Measurements from ENCODE around the gene UBE2D1.

UBE2D1 gene

DNA sequence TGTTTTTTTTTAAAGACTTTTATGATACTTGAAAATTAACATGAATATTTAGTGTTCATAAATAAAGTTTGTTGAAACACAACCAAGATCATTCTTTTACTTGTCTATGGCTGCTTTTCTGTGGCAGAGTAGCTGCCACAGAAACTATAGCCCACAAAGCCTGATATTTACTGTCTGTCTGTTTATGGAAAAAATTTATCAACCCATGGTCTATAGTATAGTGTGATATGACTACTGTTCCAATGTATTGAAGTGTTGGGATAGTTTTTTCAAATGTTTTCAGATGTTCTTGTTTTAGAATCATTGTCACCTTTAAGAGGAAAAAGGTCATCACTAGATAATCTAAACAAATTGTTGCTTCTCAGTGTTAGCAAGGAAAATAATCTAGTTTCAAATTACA, 61.3 kb downstream of the UBE2D1 start:
- H3K27ac ChIP-seq (ENCODE audit: poor library complexity, severe bottlenecking) = no peak overlapping the region
- DNase-seq (ENCODE audit: low spot score) (no peak), ATAC-seq (ENCODE audit: low read depth) (no peak)
- peaks cover 68% of the 10 kb centered on the region for H3K36me3 ChIP-seq (ENCODE audit: low read depth)
- H3K9me3 ChIP-seq (ENCODE audit: severe bottlenecking) = peaks cover 3% of the 10 kb centered on the region
- H3K27me3 ChIP-seq (ENCODE audit: insufficient read depth, poor library complexity, severe bottlenecking) = no peaks in the 10 kb centered on the region
- TF ChIP-seq, protein P1, sequence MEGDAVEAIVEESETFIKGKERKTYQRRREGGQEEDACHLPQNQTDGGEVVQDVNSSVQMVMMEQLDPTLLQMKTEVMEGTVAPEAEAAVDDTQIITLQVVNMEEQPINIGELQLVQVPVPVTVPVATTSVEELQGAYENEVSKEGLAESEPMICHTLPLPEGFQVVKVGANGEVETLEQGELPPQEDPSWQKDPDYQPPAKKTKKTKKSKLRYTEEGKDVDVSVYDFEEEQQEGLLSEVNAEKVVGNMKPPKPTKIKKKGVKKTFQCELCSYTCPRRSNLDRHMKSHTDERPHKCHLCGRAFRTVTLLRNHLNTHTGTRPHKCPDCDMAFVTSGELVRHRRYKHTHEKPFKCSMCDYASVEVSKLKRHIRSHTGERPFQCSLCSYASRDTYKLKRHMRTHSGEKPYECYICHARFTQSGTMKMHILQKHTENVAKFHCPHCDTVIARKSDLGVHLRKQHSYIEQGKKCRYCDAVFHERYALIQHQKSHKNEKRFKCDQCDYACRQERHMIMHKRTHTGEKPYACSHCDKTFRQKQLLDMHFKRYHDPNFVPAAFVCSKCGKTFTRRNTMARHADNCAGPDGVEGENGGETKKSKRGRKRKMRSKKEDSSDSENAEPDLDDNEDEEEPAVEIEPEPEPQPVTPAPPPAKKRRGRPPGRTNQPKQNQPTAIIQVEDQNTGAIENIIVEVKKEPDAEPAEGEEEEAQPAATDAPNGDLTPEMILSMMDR (IDR thresholded peaks at IDR 0.05; ENCODE audit: poor library complexity, severe bottlenecking) = no peak
- peaks cover 14% of the 10 kb centered on the region for H3K4me1 ChIP-seq (ENCODE audit: insufficient read depth, poor library complexity, severe bottlenecking)
- H3K4me3 ChIP-seq (ENCODE audit: severe bottlenecking) = no peak overlapping the region

DNA sequence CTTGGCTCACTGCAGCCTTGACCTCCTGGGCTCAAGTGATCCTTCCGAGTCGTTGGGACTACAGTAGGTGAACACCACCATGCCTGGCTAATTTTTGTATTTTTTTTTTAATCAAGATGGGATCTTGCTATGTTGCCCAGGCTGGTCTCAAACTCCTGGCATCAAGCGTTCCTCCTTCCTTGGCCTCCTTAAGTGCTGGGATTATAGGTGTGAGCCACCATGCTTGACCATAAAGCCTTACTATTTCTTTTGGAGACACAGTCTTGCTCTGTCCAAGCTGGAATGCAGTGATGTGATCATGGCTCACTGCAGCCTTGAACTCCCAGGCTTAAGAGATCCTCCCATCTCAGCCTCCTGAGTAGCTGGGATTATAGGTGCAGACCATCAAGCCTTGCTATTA, 63.0 kb downstream of the UBE2D1 start:
- no peak overlapping the region for H3K27ac ChIP-seq (ENCODE audit: poor library complexity, severe bottlenecking)
- no peak for DNase-seq (ENCODE audit: low spot score)
- ATAC-seq (ENCODE audit: low read depth) = no peak
- H3K9me3 ChIP-seq (ENCODE audit: severe bottlenecking) = peaks cover 3% of the 10 kb centered on the region
- no peak overlapping the region for H3K4me3 ChIP-seq (ENCODE audit: severe bottlenecking)
- peaks cover 14% of the 10 kb centered on the region for H3K4me1 ChIP-seq (ENCODE audit: insufficient read depth, poor library complexity, severe bottlenecking)
- H3K36me3 ChIP-seq (ENCODE audit: low read depth) = peaks cover 52% of the 10 kb centered on the region
- TF ChIP-seq, protein P1 (IDR thresholded peaks at IDR 0.05; ENCODE audit: poor library complexity, severe bottlenecking) = no peak
- no peaks in the 10 kb centered on the region for H3K27me3 ChIP-seq (ENCODE audit: insufficient read depth, poor library complexity, severe bottlenecking)

DNA sequence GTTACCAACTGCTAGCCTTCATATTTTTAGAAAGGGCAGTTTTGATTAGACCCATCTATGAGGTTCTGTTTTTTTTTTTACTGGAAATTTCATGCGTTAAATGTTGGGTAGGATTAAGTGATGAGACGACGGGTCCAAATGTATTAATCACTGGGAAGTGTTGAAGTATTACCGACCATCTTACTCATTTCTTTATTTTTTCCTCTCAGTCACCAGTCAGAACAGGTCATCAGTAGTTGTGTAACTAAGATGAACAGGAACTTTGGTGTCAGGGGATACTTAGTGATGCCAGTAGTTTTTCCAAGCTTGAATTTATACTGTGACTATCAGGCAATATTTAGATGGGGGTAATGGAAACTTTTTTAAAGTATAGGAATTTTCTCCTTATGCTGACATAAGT, 64.6 kb downstream of the UBE2D1 start:
- Histone ChIP-seq H3K27ac (ENCODE audit: poor library complexity, severe bottlenecking) (peak overlapping the region; percentile 22), H3K27me3 (ENCODE audit: insufficient read depth, poor library complexity, severe bottlenecking) (no peaks in the 10 kb centered on the region), H3K9me3 (ENCODE audit: severe bottlenecking) (peaks cover 3% of the 10 kb centered on the region), H3K4me3 (ENCODE audit: severe bottlenecking) (no peak overlapping the region), H3K36me3 (ENCODE audit: low read depth) (peaks cover 36% of the 10 kb centered on the region), H3K4me1 (ENCODE audit: insufficient read depth, poor library complexity, severe bottlenecking) (peaks cover 14% of the 10 kb centered on the region)
- TF ChIP-seq, protein P1 (IDR thresholded peaks at IDR 0.05; ENCODE audit: poor library complexity, severe bottlenecking) = no peak
- DNase-seq (ENCODE audit: low spot score) = no peak
- ATAC-seq (ENCODE audit: low read depth) = peak; percentile 86

DNA sequence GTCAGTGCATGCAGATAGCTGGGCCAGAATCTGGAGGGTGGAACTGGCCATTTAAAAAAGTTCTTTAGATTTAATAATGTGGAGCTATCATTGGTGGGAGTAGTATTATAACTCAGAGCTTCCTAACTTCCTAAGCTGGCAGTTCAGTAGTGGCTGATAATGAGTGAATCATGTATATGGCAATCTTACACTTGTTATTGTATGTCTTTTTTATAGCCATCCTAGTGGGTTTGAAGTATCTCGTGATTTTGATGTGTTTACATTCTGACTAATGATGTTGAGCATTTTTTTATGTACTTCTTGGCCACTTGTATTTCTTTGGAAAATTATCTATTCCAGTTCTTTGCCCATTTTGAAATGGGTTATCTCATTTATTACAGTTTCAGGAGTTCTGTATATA, 65.8 kb downstream of the UBE2D1 start:
- Histone ChIP-seq H3K36me3 (ENCODE audit: low read depth) (peaks cover 24% of the 10 kb centered on the region), H3K4me3 (ENCODE audit: severe bottlenecking) (no peak overlapping the region), H3K9me3 (ENCODE audit: severe bottlenecking) (peaks cover 3% of the 10 kb centered on the region), H3K27me3 (ENCODE audit: insufficient read depth, poor library complexity, severe bottlenecking) (no peaks in the 10 kb centered on the region), H3K27ac (ENCODE audit: poor library complexity, severe bottlenecking) (no peak overlapping the region), H3K4me1 (ENCODE audit: insufficient read depth, poor library complexity, severe bottlenecking) (peaks cover 14% of the 10 kb centered on the region)
- ATAC-seq (ENCODE audit: low read depth) (peak; percentile 54), DNase-seq (ENCODE audit: low spot score) (no peak)
- TF ChIP-seq, protein P1 (IDR thresholded peaks at IDR 0.05; ENCODE audit: poor library complexity, severe bottlenecking) = no peak

DNA sequence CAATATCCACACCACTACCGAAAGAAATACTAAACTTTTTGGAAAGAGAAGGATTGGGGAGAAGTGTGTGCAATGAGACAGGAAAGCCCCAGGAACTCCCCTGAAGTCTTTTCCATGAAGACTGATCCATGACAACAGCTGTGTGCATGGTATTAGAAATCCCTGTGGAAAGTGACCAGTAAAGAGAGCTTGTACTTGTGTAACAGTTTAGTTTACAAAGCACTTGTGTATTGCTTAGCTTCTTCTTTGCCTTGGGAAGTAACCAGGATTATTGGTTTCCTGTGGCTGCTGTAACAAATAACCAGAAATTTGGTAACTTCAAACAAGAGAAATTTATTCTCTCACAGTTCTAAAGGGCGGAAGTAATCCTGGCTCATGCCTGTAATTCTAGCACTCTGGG, 69.2 kb downstream of the UBE2D1 start:
- no peak for ATAC-seq (ENCODE audit: low read depth)
- DNase-seq (ENCODE audit: low spot score) = no peak
- Histone ChIP-seq H3K4me3 (ENCODE audit: severe bottlenecking) (no peak overlapping the region), H3K27me3 (ENCODE audit: insufficient read depth, poor library complexity, severe bottlenecking) (no peaks in the 10 kb centered on the region), H3K4me1 (ENCODE audit: insufficient read depth, poor library complexity, severe bottlenecking) (peaks cover 11% of the 10 kb centered on the region), H3K36me3 (ENCODE audit: low read depth) (no peaks in the 10 kb centered on the region; the same call in 1 of the 2 replicates), H3K27ac (ENCODE audit: poor library complexity, severe bottlenecking) (no peak overlapping the region), H3K9me3 (ENCODE audit: severe bottlenecking) (no peaks in the 10 kb centered on the region)
- TF ChIP-seq, protein P1 (IDR thresholded peaks at IDR 0.05; ENCODE audit: poor library complexity, severe bottlenecking) = no peak
